RWPE1 (cell line): ENCODE measurements around the gene MICA.

Source experiments
- CTCF ChIA-PET: fragments of 350-600 bp; sonication (Branson Sonifier 250); formaldehyde crosslinking; extraction: SDS; loops from one replicate; lab custom pipeline; 2021; lab: Yijun Ruan, JAX
- POLR2A ChIA-PET: fragments of 400-600 bp; formaldehyde crosslinking; extraction: SDS; loops from one replicate; lab custom pipeline; 2020; ENCODE audit warnings: antibody characterized with exemption; ENCODE audit not compliant: low non-redundant PET; lab: Yijun Ruan, JAX
- DNase-seq: peaks from one replicate; pipeline ENCODE4 v3.0.0; 2012; ENCODE audit warnings: low spot score
- H3K27ac ChIP-seq: fragments of 450-650 bp; 2 replicates; pipeline ENCODE4 v1.5.1; 2017
- CTCF ChIP-seq: fragments of 450-650 bp; conservative IDR thresholded peaks from 2 replicates; pipeline ENCODE4 v1.5.1; 2017; ENCODE audit warnings: low read depth, mild to moderate bottlenecking

Gene MICA

GRCh38 chr6:31356946-31357466 is 46.4 kb upstream of the MICA start, which contains the start of gene HLA-B:
HLA-B (minus strand) TSS chr6:31357179; CDS start chr6:31357158, 21 bp downstream.
- peak within 1 kb of the TSS; percentile 21; the same call in 1 of the 2 replicates for H3K27ac ChIP-seq
- no peak for TF ChIP-seq CTCF
- peak; percentile 85 for DNase-seq
- ChIA-PET POLR2A (no interaction called here), CTCF (no interaction called here)

- no peak for TF ChIP-seq CTCF
- H3K27ac ChIP-seq, result no peak overlapping the region
- CTCF ChIA-PET, result no interaction called here
- no peak for DNase-seq
- POLR2A ChIA-PET, result no interaction called here
These were observed 45.5 kb upstream of the MICA start for GRCh38 chr6:31357886-31358285.

GRCh38 chr6:31358302-31358701 is 45.1 kb upstream of the MICA start:
- no peak for DNase-seq
- ChIA-PET CTCF (no interaction called here), POLR2A (no interaction called here)
- no peak for TF ChIP-seq CTCF
- H3K27ac ChIP-seq, result no peak overlapping the region

- ChIA-PET CTCF (interaction anchor here (0.6 kb wide), 3 partner anchors 7 to 162 kb away, joined by 3 to 4 read pairs (median 4); no protein-coding TSS in a partner anchor), POLR2A (no interaction called here)
- TF ChIP-seq CTCF, result no peak
- DNase-seq, result no peak
- H3K27ac ChIP-seq, result no peak overlapping the region
These were observed 43.8 kb upstream of the MICA start for GRCh38 chr6:31359581-31359980.

GRCh38 chr6:31362751-31363150 is 40.6 kb upstream of the MICA start:
- DNase-seq, result no peak
- ChIA-PET POLR2A (no interaction called here), CTCF (interaction anchor here (0.8 kb wide), 1 partner anchor 207 kb away, joined by 4 read pairs; no protein-coding TSS in a partner anchor)
- TF ChIP-seq CTCF, result no peak
- no peak overlapping the region for H3K27ac ChIP-seq

- no peak overlapping the region for H3K27ac ChIP-seq
- TF ChIP-seq CTCF, result no peak
- ChIA-PET POLR2A (no interaction called here), CTCF (interaction anchor here (0.6 kb wide), 2 partner anchors 9 to 146 kb away, joined by 3 read pairs; no protein-coding TSS in a partner anchor)
- no peak for DNase-seq
These were observed 39.6 kb upstream of the MICA start for GRCh38 chr6:31363811-31364210.
